ENCODE results near the gene SFMBT2. TPM values are rescaled to one million over a fixed set of nuclear protein-coding genes. Genes with fewer than 3 reads are reported as not detected.

Gene SFMBT2
- total RNA-seq, 1 experiment from 2014 or later = 1.8 TPM

- no peak for DNase-seq
- Histone ChIP-seq H3K36me3 (replicated peaks; ENCODE audit: control insufficient read depth, insufficient read depth, low read length) (no peaks in the 10 kb centered on the region), H3K4me3 (ENCODE audit: insufficient read depth, low read depth, low read length) (no peak overlapping the region), H3K27me3 (ENCODE audit: control insufficient read depth, insufficient read depth, low read length) (no peaks in the 10 kb centered on the region)
These were observed 257.9 kb downstream of the SFMBT2 start for GRCh38 chr10:7152982-7153381.

GRCh38 chr10:7152341-7152740 lies 258.5 kb downstream of the SFMBT2 start:
- H3K4me3 ChIP-seq (ENCODE audit: insufficient read depth, low read depth, low read length) = no peak overlapping the region
- no peak for DNase-seq
- no peaks in the 10 kb centered on the region for H3K36me3 ChIP-seq (replicated peaks; ENCODE audit: control insufficient read depth, insufficient read depth, low read length)
- H3K27me3 ChIP-seq (ENCODE audit: control insufficient read depth, insufficient read depth, low read length) = no peaks in the 10 kb centered on the region

GRCh38 chr10:7151538-7151937 lies 259.3 kb downstream of the SFMBT2 start:
- Histone ChIP-seq H3K4me3 (ENCODE audit: insufficient read depth, low read depth, low read length) (no peak overlapping the region), H3K27me3 (ENCODE audit: control insufficient read depth, insufficient read depth, low read length) (no peaks in the 10 kb centered on the region), H3K36me3 (replicated peaks; ENCODE audit: control insufficient read depth, insufficient read depth, low read length) (no peaks in the 10 kb centered on the region)
- DNase-seq = no peak

GRCh38 chr10:7150349-7150748 lies 260.5 kb downstream of the SFMBT2 start:
- H3K36me3 ChIP-seq (replicated peaks; ENCODE audit: control insufficient read depth, insufficient read depth, low read length) = no peaks in the 10 kb centered on the region
- no peak overlapping the region for H3K4me3 ChIP-seq (ENCODE audit: insufficient read depth, low read depth, low read length)
- no peak for DNase-seq
- H3K27me3 ChIP-seq (ENCODE audit: control insufficient read depth, insufficient read depth, low read length) = no peaks in the 10 kb centered on the region

- no peak for DNase-seq
- H3K27me3 ChIP-seq (ENCODE audit: control insufficient read depth, insufficient read depth, low read length) = no peaks in the 10 kb centered on the region
- H3K36me3 ChIP-seq (replicated peaks; ENCODE audit: control insufficient read depth, insufficient read depth, low read length) = no peaks in the 10 kb centered on the region
These were observed 264.6 kb downstream of the SFMBT2 start for GRCh38 chr10:7146189-7146588.

DNA sequence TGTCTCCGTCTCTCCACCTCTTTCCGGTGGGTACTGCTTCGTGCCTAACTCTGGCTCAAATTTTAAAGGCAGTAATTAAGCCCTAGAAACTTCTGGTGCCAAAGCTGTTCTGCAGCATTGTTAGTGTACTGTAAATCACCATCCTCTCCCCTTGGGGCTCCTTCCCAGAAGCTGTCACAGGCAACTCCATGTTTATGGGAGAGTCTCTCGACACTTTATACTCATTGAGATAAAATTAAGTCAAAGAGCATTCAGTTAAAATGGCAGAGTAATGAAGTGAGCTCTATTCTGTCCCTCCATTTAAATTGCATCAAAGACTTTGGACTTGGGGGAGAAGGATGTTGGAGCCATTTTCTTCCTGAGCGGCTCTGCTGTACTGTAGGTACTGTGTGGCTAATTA lies 274.8 kb downstream of the SFMBT2 start:
- no peaks in the 10 kb centered on the region for H3K36me3 ChIP-seq (replicated peaks; ENCODE audit: control insufficient read depth, insufficient read depth, low read length)
- H3K27me3 ChIP-seq (ENCODE audit: control insufficient read depth, insufficient read depth, low read length) = no peaks in the 10 kb centered on the region
- no peak overlapping the region for H3K4me3 ChIP-seq (ENCODE audit: insufficient read depth, low read depth, low read length)
- no peak for DNase-seq

More at GRCh38 chr10:7146189-7146588, 264.6 kb downstream of the SFMBT2 start:
- no peak overlapping the region for H3K4me3 ChIP-seq (ENCODE audit: insufficient read depth, low read depth, low read length)

DNA sequence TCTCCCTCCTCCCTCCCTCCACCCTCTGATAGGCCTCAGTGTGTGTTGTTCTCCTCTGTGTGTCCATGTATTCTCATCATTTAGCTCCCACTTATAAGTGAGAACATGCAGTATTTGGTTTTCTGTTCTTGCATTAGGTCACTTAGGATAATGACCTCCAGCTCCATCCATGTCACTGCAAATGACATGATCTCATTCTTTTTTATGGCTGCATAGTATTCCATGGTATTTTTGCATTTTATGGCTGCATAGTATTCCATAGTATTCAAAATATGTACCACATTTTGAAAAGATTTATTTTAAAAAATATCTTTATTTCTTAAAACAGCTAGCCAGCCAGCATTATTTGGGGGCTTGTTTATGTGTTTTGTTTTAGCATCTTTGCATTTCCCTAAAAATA lies 275.6 kb downstream of the SFMBT2 start:
- Histone ChIP-seq H3K27me3 (ENCODE audit: control insufficient read depth, insufficient read depth, low read length) (no peaks in the 10 kb centered on the region), H3K36me3 (replicated peaks; ENCODE audit: control insufficient read depth, insufficient read depth, low read length) (no peaks in the 10 kb centered on the region), H3K4me3 (ENCODE audit: insufficient read depth, low read depth, low read length) (no peak overlapping the region)
- DNase-seq = no peak

DNA sequence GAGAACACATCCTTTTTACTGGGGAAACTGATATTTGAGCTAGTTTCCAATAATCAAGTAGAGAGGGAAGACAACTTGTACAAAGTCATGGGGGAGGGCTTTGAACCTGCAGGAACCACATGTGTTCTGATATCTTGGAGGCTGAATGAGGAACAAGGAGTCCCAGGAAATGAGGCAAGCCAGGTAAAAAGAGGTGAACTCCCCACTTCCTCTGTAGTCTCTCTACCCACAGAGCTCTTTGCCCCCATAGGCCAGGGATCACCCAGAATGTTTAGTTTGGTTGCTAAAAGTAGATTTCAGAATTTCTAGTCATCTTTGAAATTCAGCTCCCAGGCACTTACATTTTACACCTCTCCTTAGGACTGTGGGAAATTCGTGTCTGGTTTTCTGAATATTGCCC lies 276.4 kb downstream of the SFMBT2 start:
- DNase-seq = no peak
- Histone ChIP-seq H3K36me3 (replicated peaks; ENCODE audit: control insufficient read depth, insufficient read depth, low read length) (no peaks in the 10 kb centered on the region), H3K27me3 (ENCODE audit: control insufficient read depth, insufficient read depth, low read length) (no peaks in the 10 kb centered on the region), H3K4me3 (ENCODE audit: insufficient read depth, low read depth, low read length) (no peak overlapping the region)

DNA sequence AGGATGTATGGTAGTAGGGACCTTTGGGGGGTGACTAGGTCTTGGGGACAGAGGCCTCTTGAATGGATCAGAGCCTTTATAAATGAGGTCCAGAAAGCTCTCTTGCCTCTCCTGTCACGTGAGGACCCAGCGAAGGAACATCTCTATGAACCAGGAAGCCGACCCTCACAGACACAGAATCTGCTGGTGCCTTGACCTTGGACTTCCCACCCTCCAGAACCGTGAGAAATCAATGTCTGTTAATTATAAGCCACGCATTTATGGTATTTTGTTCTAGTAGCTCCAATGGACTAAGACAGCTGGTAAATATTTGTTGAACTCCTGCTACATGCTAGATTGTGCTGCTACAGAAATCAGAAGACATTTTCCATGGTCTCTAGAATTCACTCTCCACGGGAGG lies 276.9 kb downstream of the SFMBT2 start:
- no peaks in the 10 kb centered on the region for H3K36me3 ChIP-seq (replicated peaks; ENCODE audit: control insufficient read depth, insufficient read depth, low read length)
- DNase-seq = no peak
- H3K4me3 ChIP-seq (ENCODE audit: insufficient read depth, low read depth, low read length) = no peak overlapping the region
- no peaks in the 10 kb centered on the region for H3K27me3 ChIP-seq (ENCODE audit: control insufficient read depth, insufficient read depth, low read length)

- no peak overlapping the region for H3K4me3 ChIP-seq (ENCODE audit: insufficient read depth, low read depth, low read length)
- DNase-seq = no peak
- no peaks in the 10 kb centered on the region for H3K27me3 ChIP-seq (ENCODE audit: control insufficient read depth, insufficient read depth, low read length)
- H3K36me3 ChIP-seq (replicated peaks; ENCODE audit: control insufficient read depth, insufficient read depth, low read length) = no peaks in the 10 kb centered on the region
These were observed 277.6 kb downstream of the SFMBT2 start for GRCh38 chr10:7133278-7133677.

DNA sequence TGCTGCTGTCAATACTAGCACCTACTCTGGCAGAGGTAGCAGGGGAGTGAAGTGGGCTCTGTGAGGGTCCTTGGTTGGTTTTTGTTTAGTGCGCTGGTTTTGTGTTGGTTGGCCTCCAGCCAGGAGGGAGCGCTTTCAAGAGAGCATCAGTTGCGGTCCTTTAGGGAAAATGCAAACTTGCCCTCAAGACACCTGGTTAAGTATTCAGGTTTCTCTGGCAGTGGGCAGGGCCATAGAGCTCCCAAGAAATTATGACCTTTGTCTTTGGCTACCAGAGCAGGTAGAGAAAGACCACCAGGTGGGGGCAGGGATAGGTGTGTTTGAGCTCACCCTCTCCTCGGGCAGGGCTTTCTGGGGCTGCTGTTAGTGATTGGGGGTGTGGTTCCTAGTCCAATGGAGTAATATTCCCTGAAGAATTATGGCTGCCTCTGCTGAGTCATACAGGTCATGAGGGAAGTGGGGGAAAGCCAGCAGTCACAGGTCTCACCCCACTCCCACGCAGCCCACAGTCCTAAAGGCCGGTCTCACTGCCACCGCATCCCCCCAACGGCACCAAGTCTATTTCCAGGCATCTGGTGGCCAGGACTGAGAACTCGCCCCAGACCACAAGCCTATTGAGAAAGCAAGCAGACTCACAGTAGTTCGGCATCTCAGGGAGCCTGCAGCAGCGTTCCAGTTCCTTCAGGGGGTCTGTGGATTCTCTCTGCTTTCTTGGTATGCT lies 280.5 kb downstream of the SFMBT2 start:
- DNase-seq = no peak
- Histone ChIP-seq H3K36me3 (replicated peaks; ENCODE audit: control insufficient read depth, insufficient read depth, low read length) (no peaks in the 10 kb centered on the region), H3K27me3 (ENCODE audit: control insufficient read depth, insufficient read depth, low read length) (no peaks in the 10 kb centered on the region), H3K4me3 (ENCODE audit: insufficient read depth, low read depth, low read length) (no peak overlapping the region)

GRCh38 chr10:7123774-7124173 lies 287.1 kb downstream of the SFMBT2 start:
- no peaks in the 10 kb centered on the region for H3K36me3 ChIP-seq (replicated peaks; ENCODE audit: control insufficient read depth, insufficient read depth, low read length)
- H3K4me3 ChIP-seq (ENCODE audit: insufficient read depth, low read depth, low read length) = no peak overlapping the region
- no peak for DNase-seq
- H3K27me3 ChIP-seq (ENCODE audit: control insufficient read depth, insufficient read depth, low read length) = no peaks in the 10 kb centered on the region

- Histone ChIP-seq H3K27me3 (ENCODE audit: control insufficient read depth, insufficient read depth, low read length) (no peaks in the 10 kb centered on the region), H3K4me3 (ENCODE audit: insufficient read depth, low read depth, low read length) (no peak overlapping the region), H3K36me3 (replicated peaks; ENCODE audit: control insufficient read depth, insufficient read depth, low read length) (no peaks in the 10 kb centered on the region)
- DNase-seq = no peak
These were observed 288.3 kb downstream of the SFMBT2 start for GRCh38 chr10:7122561-7122960.

GRCh38 chr10:7121154-7121797 lies 289.6 kb downstream of the SFMBT2 start:
- H3K27me3 ChIP-seq (ENCODE audit: control insufficient read depth, insufficient read depth, low read length) = no peaks in the 10 kb centered on the region
- peak; percentile 73 for DNase-seq
- H3K36me3 ChIP-seq (replicated peaks; ENCODE audit: control insufficient read depth, insufficient read depth, low read length) = no peaks in the 10 kb centered on the region
- no peak overlapping the region for H3K4me3 ChIP-seq (ENCODE audit: insufficient read depth, low read depth, low read length)

DNA sequence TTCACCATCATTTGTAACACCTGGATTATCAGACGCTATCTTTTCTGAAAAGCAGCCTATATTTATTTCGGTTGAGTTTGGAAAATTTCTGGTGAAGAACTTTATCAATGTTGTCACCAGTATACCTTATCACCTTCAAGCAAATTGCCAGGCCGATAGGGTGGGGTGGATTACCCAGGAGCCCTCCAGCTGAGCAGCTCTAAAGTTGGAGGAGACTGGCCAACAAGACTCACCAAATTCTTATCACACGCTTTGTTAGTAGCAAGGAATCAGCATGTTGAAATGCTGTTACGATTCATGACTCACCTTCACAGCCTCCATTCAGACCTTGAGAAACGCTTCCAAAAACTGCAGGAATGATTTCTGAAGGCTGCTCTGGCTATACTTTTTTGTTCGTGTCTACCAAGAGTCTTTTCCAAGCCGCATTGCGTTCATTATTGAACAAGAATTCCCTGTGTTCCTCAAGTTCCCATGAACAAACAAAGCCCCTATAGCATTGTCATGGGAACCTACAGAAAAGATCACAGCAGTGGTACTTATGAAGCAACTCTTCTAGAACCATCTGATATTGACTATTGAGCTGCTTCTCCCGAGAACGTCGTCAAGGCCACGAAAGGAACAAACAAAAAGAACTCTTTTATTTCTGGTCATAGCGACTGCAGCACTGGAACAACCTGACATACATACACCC lies 291.4 kb downstream of the SFMBT2 start:
- H3K36me3 ChIP-seq (replicated peaks; ENCODE audit: control insufficient read depth, insufficient read depth, low read length) = no peaks in the 10 kb centered on the region
- DNase-seq = no peak
- no peaks in the 10 kb centered on the region for H3K27me3 ChIP-seq (ENCODE audit: control insufficient read depth, insufficient read depth, low read length)
- no peak overlapping the region for H3K4me3 ChIP-seq (ENCODE audit: insufficient read depth, low read depth, low read length)

Measured in H7 (cell line).